GM12872 (cell line): ENCODE results near the gene SPSB1.

Experiments
- TF ChIP-seq, protein P1 (sequence below): IDR thresholded peaks from 3 replicates; pipeline ENCODE4 v1.5.1; 2011; ENCODE audit warnings: low read depth, mild to moderate bottlenecking, low read length, moderate library complexity; ENCODE audit not compliant: insufficient read depth

Gene SPSB1

DNA sequence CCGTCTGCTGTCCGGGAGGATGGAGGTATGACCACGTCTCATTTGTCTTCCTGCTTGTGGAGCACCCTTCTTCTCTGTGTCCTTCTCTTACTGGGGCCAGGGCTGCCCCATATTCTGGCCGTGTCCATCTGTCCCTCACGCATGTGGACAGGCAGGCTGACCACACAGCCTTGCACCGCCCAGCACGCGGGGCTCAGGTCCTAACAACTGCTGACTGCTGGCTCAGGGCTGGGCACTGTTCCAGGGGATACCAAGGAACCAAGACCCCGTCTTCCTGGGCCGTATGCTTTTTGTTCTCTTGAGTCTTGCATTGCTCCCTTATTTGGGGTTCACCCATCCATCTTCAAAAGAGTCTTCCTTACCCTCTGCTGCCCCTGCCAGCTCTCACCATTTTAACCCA lies 17.5 kb upstream of the SPSB1 start:
- TF ChIP-seq, protein P1, sequence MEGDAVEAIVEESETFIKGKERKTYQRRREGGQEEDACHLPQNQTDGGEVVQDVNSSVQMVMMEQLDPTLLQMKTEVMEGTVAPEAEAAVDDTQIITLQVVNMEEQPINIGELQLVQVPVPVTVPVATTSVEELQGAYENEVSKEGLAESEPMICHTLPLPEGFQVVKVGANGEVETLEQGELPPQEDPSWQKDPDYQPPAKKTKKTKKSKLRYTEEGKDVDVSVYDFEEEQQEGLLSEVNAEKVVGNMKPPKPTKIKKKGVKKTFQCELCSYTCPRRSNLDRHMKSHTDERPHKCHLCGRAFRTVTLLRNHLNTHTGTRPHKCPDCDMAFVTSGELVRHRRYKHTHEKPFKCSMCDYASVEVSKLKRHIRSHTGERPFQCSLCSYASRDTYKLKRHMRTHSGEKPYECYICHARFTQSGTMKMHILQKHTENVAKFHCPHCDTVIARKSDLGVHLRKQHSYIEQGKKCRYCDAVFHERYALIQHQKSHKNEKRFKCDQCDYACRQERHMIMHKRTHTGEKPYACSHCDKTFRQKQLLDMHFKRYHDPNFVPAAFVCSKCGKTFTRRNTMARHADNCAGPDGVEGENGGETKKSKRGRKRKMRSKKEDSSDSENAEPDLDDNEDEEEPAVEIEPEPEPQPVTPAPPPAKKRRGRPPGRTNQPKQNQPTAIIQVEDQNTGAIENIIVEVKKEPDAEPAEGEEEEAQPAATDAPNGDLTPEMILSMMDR, result no peak

DNA sequence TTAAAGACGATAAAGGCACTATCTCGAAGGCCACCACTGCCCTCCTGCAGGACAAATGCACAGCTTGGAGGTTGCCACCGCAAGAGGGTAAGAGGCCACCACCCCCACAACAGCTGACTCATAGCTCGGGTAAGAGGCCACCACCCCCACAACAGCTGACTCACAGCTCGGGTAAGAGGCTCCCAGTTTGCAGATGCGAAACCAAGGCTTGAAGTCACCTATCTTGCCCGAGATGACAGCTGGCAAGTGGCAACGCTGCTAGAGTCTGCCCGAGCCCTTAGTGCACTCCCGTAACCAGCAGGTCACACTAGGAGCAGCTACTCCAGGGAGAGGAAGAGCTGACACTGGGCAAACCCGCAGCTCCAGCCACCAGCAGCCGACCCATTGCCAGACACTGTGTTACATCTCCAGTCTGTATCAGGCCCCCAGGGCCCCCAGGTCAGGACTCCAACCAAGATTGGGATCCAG lies 17.1 kb upstream of the SPSB1 start:
- TF ChIP-seq, protein P1, result no peak

DNA sequence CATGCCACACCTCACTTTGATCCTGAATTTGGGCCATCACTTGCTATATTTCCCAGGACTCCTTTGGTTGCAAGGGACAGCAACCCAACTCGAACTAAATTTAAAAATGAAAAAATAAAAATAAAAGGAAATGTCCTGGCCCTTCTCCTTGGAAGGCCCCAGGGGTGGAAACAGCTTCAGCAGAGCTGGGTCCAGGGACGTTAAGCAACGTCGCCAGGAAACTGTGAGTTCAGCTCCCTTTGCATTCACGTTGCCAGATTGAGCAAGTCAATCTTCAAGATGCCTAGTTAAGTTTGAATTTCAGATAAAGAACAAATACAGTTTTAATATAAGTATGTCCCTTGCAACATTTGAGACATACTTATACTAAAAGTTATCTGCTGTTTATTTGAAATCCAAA lies 14.6 kb upstream of the SPSB1 start:
- TF ChIP-seq, protein P1, result no peak

DNA sequence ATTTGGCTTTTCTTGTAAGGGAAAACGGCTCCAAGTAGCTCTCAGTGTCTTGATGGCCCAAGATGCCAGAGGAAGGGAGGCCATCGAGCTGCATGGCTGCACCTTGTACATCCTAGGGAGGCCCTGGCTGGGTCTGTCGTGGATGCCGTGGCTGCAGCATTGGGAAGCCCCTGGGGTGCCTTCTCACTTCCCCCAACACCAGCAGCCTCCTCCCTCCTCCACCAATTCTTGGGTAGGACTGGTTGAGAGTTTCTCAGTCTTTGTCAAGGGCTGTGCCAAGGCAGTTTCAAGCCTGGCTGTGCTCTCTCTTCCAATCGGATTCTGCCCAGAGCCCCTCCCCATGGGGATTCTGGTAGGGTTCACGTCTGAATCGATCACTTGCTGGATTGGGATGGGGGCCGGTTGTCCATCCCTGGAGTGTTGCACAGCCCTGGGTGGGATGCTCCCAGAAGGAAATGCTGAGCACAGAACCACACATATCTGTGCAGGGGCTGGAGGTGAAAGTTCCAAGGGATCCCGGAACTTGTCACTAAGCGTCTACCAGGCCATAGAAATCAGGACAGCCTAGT lies 14.0 kb upstream of the SPSB1 start:
- TF ChIP-seq, protein P1, result no peak

DNA sequence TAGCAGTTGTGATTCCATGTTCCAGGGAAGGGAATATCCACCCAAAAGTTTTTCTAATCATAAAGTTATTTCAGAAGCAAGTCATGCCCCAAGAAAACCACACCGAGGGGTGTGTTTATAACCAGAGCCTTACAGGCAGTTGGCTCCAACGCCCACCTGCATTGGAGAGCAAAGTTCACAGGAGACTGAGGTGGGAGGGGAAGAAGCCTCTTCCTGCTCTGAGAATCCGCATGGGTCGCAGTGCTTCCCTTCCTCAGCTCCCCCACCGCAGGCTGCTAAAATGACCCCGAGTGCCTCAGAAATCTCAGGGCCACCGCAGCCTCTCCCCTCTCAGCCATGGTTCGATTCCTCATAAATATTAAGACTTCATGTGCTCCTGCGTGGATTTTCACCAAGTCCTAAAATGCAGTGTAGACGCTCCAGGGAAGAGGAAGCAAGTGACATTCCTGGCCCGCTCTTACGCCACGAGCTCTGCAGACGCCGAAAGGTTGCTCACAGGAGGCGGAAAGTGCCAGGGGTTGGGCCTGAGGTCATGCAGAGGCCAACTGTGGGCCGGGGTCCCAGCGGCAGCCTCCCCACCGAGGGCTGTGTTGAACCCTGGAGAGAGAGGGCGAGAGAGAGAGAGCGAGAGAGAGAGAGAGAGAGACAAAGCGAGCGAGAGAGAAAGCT lies 13.4 kb upstream of the SPSB1 start:
- TF ChIP-seq, protein P1, result no peak

DNA sequence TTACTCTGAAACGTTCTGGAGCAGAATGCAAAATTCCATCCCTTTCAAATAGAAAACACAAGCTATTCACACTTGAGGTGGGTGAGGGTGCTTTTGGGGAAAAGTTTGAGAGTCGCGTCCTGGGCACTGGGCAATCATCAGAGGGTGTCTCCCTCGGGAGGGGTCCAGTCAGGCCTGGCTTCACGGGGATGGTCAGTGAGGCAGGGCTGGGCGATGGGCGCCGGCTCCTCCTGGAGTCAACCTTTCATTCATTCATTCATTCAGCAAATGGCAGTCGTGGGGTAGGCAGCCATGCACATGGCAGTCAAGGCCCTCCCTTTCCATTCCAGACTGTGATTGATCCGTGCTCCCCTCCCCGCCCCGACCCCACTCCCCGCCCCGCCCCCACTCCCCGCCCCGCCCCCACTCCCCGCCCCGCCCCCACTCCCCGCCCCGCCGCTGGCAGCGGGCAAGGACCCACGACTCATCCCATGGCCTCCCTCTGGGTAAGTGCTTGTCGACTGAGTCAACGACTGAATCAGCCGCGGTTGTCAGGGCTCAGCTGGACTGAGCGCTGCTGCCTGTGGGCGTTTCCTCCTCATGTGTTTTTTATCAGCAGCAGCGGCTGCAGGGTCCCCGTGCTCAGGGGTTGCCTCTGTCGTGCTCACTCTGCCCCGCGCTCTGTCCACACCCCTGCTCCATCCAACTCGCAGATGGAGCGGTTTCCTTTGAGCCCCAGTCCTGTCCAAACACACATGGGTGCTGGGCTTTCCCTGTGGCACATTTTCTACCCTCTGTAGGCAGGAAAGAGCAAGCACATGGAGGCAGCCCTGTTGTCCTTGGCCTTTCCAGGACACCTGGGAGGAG lies 12.5 kb upstream of the SPSB1 start:
- TF ChIP-seq, protein P1, result no peak

DNA sequence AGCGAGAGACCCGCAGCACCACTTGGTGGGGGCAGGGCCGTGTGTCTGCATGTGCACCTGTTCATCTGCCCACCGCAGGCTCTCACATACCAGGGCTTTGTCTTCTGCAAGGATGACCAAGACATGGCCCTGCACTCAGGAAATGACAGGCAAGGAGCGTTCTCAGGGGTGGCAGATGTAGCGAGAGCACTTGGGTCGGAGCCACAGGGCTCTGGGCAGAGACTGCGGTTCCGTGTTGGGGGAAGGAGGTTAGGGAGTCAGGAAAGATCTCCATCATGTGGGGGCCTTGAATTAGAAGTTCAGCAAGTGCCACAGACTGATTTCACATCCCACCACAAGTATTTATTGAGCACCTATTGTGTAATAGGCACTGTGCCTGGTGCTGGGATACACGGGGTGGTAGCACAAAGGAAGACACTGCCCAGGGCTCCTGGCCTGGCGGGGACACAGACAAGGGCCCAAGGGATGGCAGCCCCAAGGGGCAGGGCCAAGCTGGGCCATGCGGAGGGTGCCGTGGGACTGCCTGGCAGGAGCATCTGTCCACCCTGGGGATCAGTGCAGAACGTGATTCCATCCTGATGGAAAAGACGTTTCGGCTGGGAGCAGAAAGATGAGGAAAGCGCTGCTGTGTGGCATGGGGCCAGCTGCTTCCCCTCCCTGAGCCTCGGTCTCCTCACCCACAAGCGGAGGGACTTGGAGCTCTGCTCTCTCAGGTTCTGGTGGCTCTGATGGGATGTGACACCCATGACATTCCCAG lies 11.4 kb upstream of the SPSB1 start:
- TF ChIP-seq, protein P1, result no peak
